GM18499 (cell line): Measurements from ENCODE around the gene UBE2F.
"Not testable (repeated sequence)": the region's sequence is repeated elsewhere in the genome, so short reads cannot be mapped to it uniquely, and the experiment has no call there.

ENCODE experiments used
- ATAC-seq: cut with Tn5 transposase; IDR thresholded peaks from one replicate; pipeline ENCODE4 v1.9.1; 2021; ENCODE audit warnings: moderate number of reproducible peaks; ENCODE audit not compliant: insufficient read depth, unreplicated experiment

Gene UBE2F

GRCh38 chr2:237943395-237944094 is 23.3 kb upstream of the UBE2F start:
- no peak for ATAC-seq

GRCh38 chr2:237944302-237944701 is 22.5 kb upstream of the UBE2F start:
- no peak for ATAC-seq

DNA sequence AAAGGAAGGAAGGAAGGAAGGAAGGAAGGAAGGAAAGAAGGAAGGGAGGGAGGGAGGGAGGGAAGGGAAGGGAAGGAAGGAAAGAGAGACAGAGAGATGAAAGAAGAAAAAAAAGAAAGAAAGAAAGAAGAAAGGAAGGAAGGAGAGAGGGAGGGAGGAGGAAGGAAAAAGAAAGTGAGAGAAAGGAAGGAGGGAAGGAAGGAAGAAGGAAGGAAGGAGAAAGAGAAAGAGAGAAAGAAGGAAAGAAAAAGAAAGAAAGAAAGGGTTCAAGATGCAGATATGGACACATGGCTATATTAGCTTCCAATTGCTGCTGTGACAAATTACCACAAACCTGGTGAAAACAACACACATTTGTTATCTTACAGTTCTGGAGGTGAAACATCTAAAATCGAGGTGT is 20.4 kb upstream of the UBE2F start:
- no peak for ATAC-seq

DNA sequence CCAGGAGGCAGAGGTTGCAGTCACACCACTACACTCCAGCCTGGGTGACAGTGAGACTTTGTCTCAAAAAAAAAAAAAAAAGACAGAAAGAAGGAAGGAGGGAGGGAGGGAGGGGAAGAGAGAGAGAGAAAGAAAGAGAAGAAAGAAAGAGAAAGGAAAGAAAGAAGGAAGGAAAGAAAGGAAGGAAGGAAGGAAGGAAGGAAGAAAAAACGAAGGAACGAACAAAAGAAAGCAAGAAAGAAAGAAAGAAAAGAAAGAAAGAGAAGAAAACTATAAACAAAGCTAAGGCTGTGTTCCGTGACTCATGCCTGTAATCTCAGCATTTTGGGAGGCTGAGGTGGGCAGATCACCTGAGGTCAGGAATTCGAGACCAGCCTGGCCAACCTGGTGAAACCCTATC is 15.5 kb upstream of the UBE2F start:
- ATAC-seq, result not testable (repeated sequence)

- no peak for ATAC-seq
Observed at GRCh38 chr2:237951878-237952277, 14.9 kb upstream of the UBE2F start.

- ATAC-seq, result no peak
Observed at GRCh38 chr2:237952851-237953250, 14.0 kb upstream of the UBE2F start.

DNA sequence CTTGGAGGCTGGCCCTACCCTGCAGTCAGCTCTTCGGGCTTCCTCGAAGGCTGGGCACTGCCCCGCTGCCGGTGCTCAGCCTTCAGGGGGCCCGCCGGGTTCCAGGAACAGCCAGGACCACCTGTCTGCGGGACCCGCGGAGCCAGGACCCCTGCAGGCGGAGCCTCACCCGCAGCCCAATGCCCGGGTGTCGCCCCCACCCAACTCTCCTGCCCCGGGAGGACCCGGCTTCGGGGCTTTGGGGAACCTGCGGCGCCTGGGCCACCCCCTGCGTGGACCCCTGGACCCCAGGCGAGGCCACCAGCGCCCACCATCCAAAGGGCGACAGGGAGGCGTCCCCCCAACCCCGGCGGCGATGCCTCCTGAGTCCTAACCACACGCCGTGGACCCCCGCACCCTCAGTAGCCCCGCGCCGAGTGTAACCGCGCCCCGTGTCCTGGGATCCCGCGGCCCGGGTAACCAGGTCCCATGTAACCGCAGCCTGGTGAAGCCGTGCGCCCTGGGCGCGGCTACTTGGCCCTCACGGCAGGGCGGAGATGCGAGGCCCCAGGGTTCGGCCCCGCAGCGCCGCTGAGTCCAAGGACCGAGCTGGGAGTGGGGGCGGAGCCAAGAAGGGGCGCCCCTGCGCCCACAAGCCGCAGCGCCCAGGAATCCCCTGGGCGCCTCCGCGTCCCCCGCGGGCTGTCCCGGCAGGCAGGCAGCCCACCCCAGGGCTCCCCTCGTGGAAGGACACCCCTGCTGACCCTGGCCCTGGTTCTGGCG is 11.0 kb upstream of the UBE2F start:
- ATAC-seq, result no peak

DNA sequence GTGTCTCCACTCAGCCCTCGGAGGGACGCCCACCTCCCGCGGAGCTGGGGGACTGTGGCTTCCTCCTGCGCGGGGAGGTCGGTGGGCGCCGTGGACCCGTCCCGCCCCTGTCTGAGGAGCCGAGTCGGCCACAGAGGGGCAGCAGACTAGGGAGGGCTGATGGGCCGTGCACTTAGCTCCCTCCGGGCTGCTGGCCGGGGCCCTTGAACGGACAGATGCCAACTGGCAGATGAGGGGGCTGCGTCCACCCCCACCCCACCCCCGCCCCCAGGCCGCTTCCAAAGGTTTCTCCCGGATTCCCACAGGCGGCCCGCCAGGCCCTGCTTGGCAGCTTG is 10.4 kb upstream of the UBE2F start:
- ATAC-seq, result no peak

- no peak for ATAC-seq
Observed at GRCh38 chr2:237961637-237962036, 5.2 kb upstream of the UBE2F start.

DNA sequence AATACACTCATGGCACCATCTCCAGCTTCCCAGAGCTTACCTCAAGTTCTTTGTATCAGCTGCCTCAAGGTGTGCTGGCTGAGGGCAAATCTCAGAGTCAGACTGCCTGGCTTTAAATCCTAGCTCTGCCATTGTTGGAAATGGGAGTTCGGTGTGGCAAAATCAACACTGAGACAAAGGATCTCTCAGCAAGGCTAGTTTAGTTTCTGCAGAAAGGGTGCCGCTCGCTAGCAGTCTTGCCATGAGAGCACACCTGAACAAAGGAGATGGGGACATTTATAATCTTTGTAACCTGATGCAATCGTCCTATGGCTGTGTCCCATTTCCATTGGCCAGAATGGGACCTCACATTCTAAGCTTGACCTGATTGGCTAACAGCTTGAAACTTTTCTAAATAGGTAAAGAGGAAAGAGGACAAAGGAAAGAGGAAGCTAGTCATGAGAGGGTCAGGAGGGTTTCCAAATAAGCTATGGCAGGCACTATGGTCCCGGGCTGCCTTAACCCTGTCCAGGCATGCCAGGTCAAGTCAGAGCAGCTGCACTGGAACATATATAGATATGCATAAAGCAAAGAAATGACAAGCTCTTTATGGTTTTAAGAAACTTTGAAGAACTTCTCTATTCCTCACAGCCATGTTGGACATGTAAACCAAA is 4.3 kb upstream of the UBE2F start:
- no peak for ATAC-seq

GRCh38 chr2:237963490-237963991 is 3.3 kb upstream of the UBE2F start:
- ATAC-seq, result not testable (repeated sequence)

DNA sequence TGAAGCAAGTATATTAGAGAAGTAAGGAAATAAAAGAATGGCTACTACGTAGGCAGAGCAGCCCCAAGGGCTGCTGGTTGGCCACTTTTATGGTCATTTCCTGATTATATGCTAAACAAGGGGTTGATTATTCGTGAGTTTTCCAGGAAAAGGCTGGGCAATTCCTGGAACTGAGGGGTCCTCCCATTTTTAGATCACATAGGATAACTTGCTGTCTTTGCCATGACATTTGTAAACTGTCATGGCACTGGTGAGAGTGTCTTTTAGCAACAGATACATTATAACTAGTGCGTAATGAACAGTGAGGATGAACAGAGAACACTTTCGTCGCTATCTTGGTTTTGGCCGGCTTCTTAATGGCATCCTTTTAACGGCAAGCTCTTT is 2.6 kb upstream of the UBE2F start:
- no peak for ATAC-seq

DNA sequence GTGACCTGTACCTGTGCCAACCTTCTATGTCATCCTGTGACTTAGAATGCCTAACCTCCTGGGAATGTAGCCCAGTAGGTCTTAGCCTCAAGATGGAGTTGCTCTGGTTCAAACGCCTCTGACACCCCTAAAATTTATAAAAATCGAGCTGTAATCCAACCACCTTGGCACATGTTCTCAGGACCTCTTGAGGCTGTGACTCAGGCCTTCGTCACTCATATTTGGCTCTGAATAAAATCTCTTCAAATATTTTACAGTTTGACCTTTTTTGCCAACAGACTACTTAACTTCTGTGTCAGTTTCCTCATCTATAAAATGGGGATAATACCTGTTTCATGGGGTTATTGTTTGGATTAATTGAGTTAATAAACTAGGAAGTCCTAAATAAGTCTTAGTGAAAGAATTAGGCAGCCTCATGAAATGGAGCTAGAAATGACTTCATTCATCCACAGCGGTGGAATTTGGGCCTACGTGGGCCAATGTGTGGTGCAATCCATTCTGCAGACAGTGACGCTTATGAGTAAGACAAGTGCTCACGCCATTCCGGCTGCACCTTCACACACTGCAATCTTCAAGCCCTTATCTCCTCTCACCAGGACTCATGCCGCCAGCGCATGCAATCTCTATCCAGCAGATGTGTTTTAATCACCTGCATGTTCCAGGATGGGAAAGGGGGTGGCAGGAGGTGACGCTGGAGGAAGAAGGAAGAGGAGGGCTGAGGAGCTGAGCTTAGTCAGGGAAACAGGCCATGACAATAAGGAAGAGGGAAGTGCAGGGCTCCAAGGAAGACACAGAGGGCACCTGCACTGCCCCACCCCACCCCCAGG is 2.0 kb upstream of the UBE2F start:
- ATAC-seq, result no peak

GRCh38 chr2:237965844-237966243 is 970 bp upstream of the UBE2F start:
- ATAC-seq, result not testable (repeated sequence)

GRCh38 chr2:237966250-237966564 is 607 bp upstream of the UBE2F start:
- ATAC-seq, result no peak

- no peak for ATAC-seq
Observed at GRCh38 chr2:237967463-237967951, 693 bp downstream of the UBE2F start.

DNA sequence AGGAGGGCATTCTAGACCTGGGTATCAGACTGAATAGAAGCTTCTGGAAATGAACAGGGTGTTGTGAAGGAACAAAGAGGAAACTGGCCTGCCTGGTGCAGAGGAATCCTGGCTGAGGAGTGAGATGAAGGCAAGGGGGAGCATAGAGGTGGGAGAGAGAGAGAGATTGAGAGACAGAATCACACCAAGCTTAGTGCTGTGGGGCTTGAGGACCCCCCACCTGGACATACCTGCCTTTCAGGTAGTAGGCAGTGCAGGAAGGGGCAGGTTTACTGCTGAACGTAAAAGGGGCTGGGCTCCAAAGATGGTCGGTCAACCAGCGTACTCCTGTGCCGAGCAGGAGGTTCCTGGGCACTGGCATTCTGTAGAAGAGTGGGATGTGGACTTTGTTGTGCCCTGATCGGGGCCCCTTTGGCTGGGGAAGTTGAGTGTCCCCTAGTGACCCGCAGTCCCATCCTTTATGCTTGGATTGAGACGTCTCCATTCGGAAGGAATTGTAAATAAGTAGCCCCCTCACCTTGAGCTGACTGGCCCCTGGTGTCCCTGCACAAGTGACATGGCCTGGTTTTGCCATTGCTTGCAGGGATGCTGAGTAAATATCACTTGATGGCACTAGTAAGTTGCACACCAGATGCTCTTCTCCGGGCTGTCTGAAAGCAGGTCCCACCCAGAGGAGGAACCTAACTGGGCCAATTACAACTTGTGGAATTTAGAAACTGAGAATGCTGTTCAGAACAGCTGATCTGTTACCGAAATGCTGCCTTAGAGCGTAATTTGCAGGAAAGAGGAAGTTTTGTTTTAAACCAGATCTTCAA is 1.4 kb downstream of the UBE2F start:
- ATAC-seq, result no peak

- ATAC-seq, result no peak
Observed at GRCh38 chr2:237971661-237972060, 4.8 kb downstream of the UBE2F start.

DNA sequence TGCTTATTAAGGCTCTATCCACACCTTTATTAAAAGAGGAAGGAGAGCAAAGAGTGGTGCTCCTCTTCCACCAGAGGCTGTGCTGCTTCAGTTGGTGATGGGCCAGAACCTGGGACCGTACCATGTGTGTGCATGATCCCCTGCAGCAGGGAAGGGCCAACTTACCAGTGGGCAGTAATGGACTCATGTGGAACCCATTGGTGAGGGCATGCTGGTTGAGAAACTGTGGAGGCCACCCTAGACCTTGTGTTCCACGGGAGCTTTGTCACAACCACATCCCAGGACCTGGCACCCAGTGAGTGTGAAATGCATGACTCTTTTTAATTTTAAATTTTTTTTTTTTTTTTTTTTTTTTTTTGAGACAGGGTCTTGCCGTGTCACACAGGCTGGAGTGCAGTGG is 5.4 kb downstream of the UBE2F start:
- ATAC-seq, result no peak

GRCh38 chr2:237972936-237973335 is 6.1 kb downstream of the UBE2F start:
- ATAC-seq, result no peak
